Adrenal gland (tissue), 12 donors: Measurements from ENCODE around the gene LHX4. TPM values are rescaled to one million over a fixed set of nuclear protein-coding genes. Genes with fewer than 3 reads are reported as not detected.

Experiments
- DNase-seq, 7 donors: peaks; one replicate each; pipeline ENCODE4 v3.0.0-alpha.2; 2019 to 2020
- H3K27ac ChIP-seq, 5 donors: fragments of 200-600 bp; sonication (generic) in 4 of 5; 1 replicate in 3 of 5; 2 replicates in 2 of 5; pipeline versions ENCODE4 v1.5.1 to v1.8.0; 2016 to 2020; ENCODE audit warnings: mild to moderate bottlenecking in 1 of 5
- H3K27me3 ChIP-seq: fragments of 200-600 bp; 2 replicates; pipeline ENCODE4 v1.8.0; 2021
- H3K36me3 ChIP-seq, 2 donors: fragments of 200-600 bp; replicated peaks in 1 of 2; 1 replicate in 1 of 2; 2 replicates in 1 of 2; pipeline versions ENCODE4 v1.5.1 to v1.8.0; 2018 to 2022
- H3K4me1 ChIP-seq, 2 donors: fragments of 200-600 bp; replicated peaks in 1 of 2; 1 replicate in 1 of 2; 2 replicates in 1 of 2; pipeline versions ENCODE4 v1.5.1 to v1.8.0; 2018 to 2021
- H3K4me3 ChIP-seq, 4 donors: fragments of 200-600 bp; sonication (generic) in 3 of 4; one replicate each; pipeline ENCODE4 v1.5.1; 2016 to 2018
- H3K9me3 ChIP-seq, 3 donors: fragments of 200-600 bp; sonication (generic) in 1 of 3; replicated peaks in 1 of 3; 1 replicate in 2 of 3; 2 replicates in 1 of 3; pipeline versions ENCODE4 v1.5.1 to v1.8.0; 2016 to 2021
- CTCF ChIP-seq, 6 experiments: fragments of 450-650 bp in 4 of 6; fragments of 200-600 bp in 2 of 6; sonication (generic) in 1 of 6; IDR thresholded peaks; 1 replicate in 5 of 6; 2 replicates in 1 of 6; pipeline versions ENCODE4 v1.5.1 to v1.8.0; 2016 to 2021; ENCODE audit warnings: antibody characterized with exemption in 6 of 6, mild to moderate bottlenecking in 2 of 6, moderate library complexity in 1 of 6
- POLR2A ChIP-seq, 2 donors: fragments of 450-650 bp; IDR thresholded peaks; one replicate each; pipeline ENCODE4 v1.6.1; 2017; ENCODE audit warnings: antibody characterized with exemption in 2 of 2, mild to moderate bottlenecking in 2 of 2, moderate library complexity in 1 of 2
- WGBS, 4 donors: extraction: QIAGEN DNeasy Blood & Tissue Kit in 2 of 4; methylation state at CpG; one replicate each; pipeline versions ENCODE4 v1.1.5 to v1.1.7; 2013 to 2017; 5-methylcytosine and 5-hydroxymethylcytosine counted together
- intact Hi-C, 2 donors: fragments of 100-400 bp; cut with DNase I; formaldehyde crosslinking; loops; one replicate each; pipeline versions ENCODE4 v1.14.1 to v1.15.0; 2022 to 2023
- polyA plus RNA-seq, 3 donors: library from polyadenylated mRNA; stranded (reverse); fragments of 200-250 nt in 2 of 3; fragments of 350-450 nt in 1 of 3; fragmentation: Illumina TruSeq in 1 of 3; extraction: RNeasy Lipid Tissue Mini Kit (QIAGEN cat#74804) in 1 of 3; gene quantifications; one replicate each; pipeline ENCODE4 v1.2.3, GENCODE V29; 2013 to 2014
- total RNA-seq, 9 donors: library from RNA; depleted of rRNA in 4 of 9; stranded (reverse); fragments of >200 nt in 4 of 9; fragments of 120-200 nt in 1 of 9; fragmentation: NEBNext Ultra II Directional in 1 of 9; extraction: Animal tissue kit (Norgen Biotek cat#: 25700) in 1 of 9; gene quantifications; one replicate each; pipeline versions ENCODE4 v1.1.0 to v1.2.4, GENCODE V29; 2013 to 2023
- donor health status: healthy with polysubstance abuse.
- donor health status: Bipolar disorder and iron deficiency.
- donor health status: DM: yes; HTN: yes; CAD: no.
- donor health status: DM: no; HTN: no; CAD: no.
- donor health status: DM: no; HTN: no; CAD: no.
- donor health status: DM: yes; HTN: yes; CAD: no.

LHX4 gene
- total and polyA plus RNA-seq, 12 donors = not detected

GRCh38 chr1:180241716-180242544 lies 11.9 kb downstream of the LHX4 start:
- Histone ChIP-seq H3K36me3 (no peaks in the 10 kb centered on the region), H3K27ac (no peak overlapping the region), H3K4me3 (no peak overlapping the region), H3K9me3 (no peaks in the 10 kb centered on the region), H3K4me1 (no peaks in the 10 kb centered on the region), H3K27me3 (peaks cover 65% of the 10 kb centered on the region)
- no peak for DNase-seq
- intact Hi-C loops = no loop called here
- 62 to 65% (median 65%) methylated on average over 8 of the region's 8 CpGs for WGBS, 4 donors
- TF ChIP-seq POLR2A (IDR thresholded peaks at IDR 0.05) (no peak), CTCF (IDR thresholded peaks at IDR 0.05) (no peak)

GRCh38 chr1:180243517-180244221 lies 13.6 kb downstream of the LHX4 start:
- Histone ChIP-seq H3K27ac (no peak overlapping the region), H3K36me3 (no peaks in the 10 kb centered on the region), H3K4me3 (no peak overlapping the region), H3K4me1 (no peaks in the 10 kb centered on the region), H3K9me3 (no peaks in the 10 kb centered on the region), H3K27me3 (peaks cover 48% of the 10 kb centered on the region)
- TF ChIP-seq CTCF (IDR thresholded peaks at IDR 0.05) (no peak), POLR2A (IDR thresholded peaks at IDR 0.05) (no peak)
- 84 to 89% (median 87%) methylated on average over 11 of the region's 11 CpGs for WGBS, 4 donors
- intact Hi-C loops = no loop called here
- DNase-seq = no peak

- H3K36me3 ChIP-seq = no peaks in the 10 kb centered on the region
- 90 to 98% (median 93%) methylated on average over 2 to 6 of the region's 6 CpGs for WGBS, 4 donors
- H3K27ac ChIP-seq = no peak overlapping the region
- no peaks in the 10 kb centered on the region for H3K9me3 ChIP-seq
- no peak for TF ChIP-seq POLR2A (IDR thresholded peaks at IDR 0.05)
- TF ChIP-seq CTCF (IDR thresholded peaks at IDR 0.05) = no peak
- peaks cover 36% of the 10 kb centered on the region for H3K27me3 ChIP-seq
- no peak overlapping the region for H3K4me3 ChIP-seq
- no peak for DNase-seq
- no peaks in the 10 kb centered on the region for H3K4me1 ChIP-seq
- intact Hi-C loops = no loop called here
Measured at GRCh38 chr1:180244840-180245239, 14.8 kb downstream of the LHX4 start.

DNA sequence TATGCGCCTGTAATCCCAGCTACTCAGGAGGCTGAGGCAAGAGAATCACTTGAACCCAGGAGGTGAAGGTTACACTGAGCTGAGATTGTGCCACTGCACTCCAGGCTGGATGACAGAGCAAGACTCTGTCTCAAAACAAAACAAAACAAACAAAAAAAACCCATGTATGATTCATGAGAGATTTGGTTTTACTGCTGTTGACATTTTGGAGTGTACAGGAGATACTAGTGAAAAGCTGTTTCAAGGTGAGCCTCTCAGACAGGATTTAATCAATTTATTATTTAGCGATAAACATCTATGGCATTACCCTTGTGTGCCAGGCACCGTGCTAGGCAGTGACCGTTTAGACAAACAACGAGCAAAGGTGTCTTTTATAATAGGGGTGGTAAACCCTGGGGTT lies 16.5 kb downstream of the LHX4 start:
- no peak overlapping the region for H3K4me3 ChIP-seq
- peaks cover 19% of the 10 kb centered on the region for H3K27me3 ChIP-seq
- H3K27ac ChIP-seq = no peak overlapping the region
- intact Hi-C loops = no loop called here
- no peaks in the 10 kb centered on the region for H3K36me3 ChIP-seq
- no peak for DNase-seq
- H3K9me3 ChIP-seq = no peaks in the 10 kb centered on the region
- no peaks in the 10 kb centered on the region for H3K4me1 ChIP-seq
- 91 to 96% (median 92%) methylated on average over 5 of the region's 5 CpGs for WGBS, 4 donors
- no peak for TF ChIP-seq CTCF (IDR thresholded peaks at IDR 0.05)
- no peak for TF ChIP-seq POLR2A (IDR thresholded peaks at IDR 0.05)
